SIG-M5 (cell line): ENCODE measurements around the gene SPOP.
"Not testable (repeated sequence)": the region's sequence is repeated elsewhere in the genome, so short reads cannot be mapped to it uniquely, and the experiment has no call there.

Experiments
- DNase-seq: peaks from one replicate; lab custom pipeline; 2025; lab: John Stamatoyannopoulos, UW

SPOP gene

GRCh38 chr17:49677933-49678847 lies at the start of gene SPOP:
SPOP (minus strand) TSS chr17:49678097; CDS start chr17:49622810, 55,287 bp downstream.
- DNase-seq, result peak; percentile 96

DNA sequence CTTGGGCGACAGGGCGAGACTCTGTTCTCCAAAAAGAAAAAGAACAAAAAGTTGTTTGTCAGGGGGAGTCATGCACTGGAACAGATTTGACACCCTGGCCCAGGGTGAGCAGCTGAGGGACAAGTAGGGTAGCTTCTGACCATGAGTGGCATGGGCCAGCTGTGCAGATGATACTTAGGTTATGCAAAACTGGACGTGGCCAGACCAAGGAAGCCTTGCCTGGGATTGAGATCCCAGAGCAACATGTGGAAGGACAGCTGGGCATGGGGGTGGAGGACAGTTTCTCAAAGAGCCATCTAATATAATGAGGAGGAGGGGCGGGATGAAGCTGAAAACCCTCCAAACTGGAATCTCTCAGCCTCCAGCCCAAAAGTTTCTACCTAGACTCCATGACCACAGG lies 49.5 kb upstream of the SPOP start:
- DNase-seq, result no peak

DNA sequence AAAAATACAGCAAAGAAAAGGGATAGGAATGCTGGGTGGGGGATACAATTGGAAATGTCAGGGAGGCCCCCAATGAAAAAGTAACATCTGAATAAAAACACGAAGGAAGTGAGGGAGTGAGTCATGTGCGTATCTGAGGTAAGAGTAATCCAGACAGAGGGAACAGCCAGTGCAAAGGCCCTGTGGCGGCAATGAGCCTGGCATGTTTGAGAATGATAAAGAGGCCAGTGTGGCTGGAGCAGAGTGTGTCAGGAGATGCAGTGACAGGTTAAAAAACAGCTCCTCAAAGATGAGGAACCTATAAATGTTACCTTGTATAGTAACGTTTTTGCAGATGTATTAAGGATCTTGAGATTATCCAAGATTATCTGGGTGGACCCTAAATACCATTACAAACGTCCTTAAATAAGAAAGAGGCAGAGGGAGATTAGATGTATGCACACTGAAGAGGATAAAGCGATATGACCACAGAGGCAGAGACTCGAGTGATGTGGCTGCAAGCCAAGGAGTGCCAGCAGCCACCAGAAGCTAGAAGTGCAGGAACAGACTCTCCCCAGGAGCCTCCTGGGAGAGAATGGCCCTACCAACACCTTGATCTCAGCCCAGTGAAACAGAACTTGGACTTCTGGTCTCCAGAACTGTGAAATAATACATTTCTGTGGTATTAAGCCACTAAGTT lies 47.7 kb upstream of the SPOP start:
- no peak for DNase-seq

GRCh38 chr17:49724552-49724951 lies 46.7 kb upstream of the SPOP start:
- not testable (repeated sequence) for DNase-seq

GRCh38 chr17:49723423-49723822 lies 45.5 kb upstream of the SPOP start:
- no peak for DNase-seq

- DNase-seq, result no peak
Measured at GRCh38 chr17:49722066-49722465, 44.2 kb upstream of the SPOP start.

DNA sequence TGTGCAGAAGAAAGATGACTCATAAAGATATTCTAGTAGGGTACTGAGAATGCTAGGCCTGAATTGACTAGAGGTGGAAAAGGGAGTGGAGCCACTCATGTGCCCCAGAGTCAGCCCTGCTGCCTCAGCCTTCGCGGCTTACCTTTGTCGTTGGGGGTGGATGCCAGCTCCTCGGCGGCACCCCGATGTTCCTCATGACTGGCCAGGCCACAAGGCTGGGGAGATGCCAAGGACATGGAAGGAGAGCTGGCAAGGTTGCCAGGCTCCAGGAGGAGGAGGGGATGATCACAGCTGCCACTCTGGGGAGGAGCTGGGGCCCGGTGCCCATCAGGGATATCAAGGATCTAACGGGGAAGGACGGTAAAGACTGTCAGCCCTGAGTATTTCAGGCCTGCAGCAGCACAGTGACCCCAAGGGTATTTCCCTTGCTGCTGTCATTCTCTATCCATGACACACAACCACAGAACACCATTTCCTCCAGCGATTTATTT lies 39.5 kb upstream of the SPOP start:
- DNase-seq, result no peak

- DNase-seq, result no peak
Measured at GRCh38 chr17:49716668-49717364, 38.9 kb upstream of the SPOP start.

DNA sequence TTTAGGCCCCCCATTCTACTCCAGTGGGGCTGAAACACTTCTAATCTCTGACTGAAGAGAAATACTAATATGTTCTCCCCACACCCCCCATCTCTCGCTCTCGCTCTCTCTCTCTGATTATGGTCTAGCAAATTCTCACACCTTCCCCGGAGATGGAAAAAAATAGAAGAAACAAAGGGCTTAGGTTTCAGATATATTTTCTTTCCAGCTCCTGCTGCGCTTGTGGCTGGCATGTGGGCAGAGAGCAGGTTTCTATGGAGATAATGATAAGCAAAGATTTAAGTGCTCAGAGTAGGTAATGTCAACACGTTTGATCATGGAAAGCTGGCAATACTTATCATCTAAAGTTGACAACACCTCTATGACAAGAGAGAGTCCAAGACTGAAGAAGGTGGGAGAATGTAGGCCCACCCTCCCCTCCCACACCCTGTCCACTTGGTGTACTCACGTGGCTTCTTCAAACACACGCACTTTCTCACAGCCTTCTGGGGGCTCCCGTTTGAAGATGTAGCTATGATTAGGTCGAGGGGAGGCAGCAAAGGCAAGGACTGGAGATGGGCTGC lies 37.9 kb upstream of the SPOP start:
- no peak for DNase-seq

GRCh38 chr17:49715216-49715615 lies 37.3 kb upstream of the SPOP start:
- no peak for DNase-seq

- DNase-seq, result no peak
Measured at GRCh38 chr17:49708515-49709183, 30.8 kb upstream of the SPOP start.

DNA sequence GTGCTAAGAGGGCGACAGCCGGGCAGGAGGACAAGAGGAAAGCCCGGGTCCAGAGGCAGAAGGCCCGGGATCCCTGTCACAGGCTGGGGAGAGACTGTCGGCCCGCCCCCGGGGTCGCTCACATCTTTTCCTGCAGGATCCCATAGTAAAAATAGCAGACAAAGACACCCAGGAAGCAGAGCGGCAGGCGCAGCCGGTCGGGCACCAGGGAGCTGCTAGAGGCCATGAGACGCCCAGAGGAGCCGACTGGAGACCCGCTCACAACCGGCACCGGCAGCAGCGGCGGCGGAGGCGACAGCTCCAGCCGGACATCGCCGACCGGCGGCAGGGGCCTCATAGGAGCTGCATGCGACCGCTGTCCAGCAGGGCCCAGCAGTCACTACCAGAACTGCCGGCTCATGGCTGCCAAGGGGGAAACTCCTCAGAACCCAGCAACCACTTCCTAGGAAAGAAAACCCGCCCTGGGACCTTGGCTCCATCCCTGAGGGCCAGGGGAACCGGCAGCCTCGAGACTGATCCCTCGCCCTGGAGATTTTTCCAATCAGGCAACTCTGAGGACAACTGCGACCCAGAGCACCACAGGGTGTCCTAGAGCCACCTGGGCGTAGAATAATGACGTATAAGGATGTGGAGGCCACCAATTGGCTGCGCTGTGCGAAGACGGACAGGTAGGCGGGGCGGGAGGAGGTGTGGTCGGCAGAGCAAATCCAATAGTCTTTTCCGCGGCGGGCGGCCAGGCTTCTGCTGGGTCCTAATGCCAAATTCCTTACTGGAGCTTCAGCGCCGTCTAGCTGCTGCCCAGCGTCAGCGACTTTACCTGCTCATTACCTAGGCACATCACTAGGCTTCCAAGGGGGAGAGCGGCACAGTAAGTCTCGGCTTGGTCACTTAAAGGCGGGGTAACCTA lies 30.0 kb upstream of the SPOP start, which contains the start of gene SLC35B1:
SLC35B1 (minus strand) TSS at position 357 of the 907 bp plus-strand sequence; CDS start at position 226, 131 bp downstream.
- peak; percentile 98 for DNase-seq

DNA sequence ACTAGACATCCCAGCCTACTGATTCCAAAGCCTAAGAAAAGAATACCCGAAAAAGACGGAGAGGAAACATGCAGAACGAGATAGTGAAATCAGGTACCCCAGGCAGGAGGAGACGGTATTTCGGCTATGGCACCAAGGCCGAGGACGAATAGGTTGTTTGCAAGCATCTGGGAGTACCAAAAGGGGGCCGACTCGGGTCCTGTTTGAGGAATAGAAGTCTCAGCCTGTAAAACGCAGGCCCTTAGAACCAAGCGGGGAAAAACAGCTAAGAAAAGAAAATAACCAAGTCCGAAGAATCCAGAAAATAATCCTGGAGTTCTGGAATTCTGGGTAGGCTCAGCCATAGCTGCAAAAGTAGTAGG lies 29.3 kb upstream of the SPOP start:
- DNase-seq, result no peak

- DNase-seq, result no peak
Measured at GRCh38 chr17:49705254-49705653, 27.4 kb upstream of the SPOP start.

DNA sequence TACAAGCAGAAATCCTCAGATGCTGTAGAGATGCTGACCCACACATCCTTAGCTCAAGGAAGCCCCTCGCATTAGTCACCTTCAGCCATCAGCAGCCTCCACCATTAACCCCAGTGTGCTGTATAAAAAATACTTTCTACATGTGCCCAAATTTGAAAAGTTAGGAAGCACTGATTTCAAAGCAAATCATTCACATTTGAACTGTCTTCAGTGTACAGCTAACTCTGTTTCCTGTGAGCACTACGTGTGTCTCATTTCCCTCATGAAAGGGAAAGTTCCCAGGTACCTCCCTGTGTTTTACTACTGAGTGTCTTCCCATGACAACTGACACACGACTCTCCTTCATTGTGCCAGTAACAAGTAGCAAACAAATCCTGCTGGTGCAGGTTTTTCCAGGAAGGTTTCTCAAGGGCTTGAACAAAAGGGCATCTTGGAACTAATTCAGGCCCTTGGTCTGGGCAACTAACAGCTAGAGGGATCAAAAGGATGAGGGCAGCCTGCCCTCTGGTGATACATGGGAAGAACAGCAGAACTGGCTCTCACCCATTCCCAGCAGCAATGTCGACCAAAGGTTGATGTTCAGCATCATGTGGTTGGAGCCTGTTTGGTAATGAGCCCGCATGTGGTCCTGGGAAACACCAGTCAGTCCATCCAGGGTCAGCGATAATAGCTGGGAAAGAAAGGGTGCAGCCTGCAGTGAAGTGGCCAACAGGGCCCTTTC lies 25.8 kb upstream of the SPOP start:
- DNase-seq, result no peak

DNA sequence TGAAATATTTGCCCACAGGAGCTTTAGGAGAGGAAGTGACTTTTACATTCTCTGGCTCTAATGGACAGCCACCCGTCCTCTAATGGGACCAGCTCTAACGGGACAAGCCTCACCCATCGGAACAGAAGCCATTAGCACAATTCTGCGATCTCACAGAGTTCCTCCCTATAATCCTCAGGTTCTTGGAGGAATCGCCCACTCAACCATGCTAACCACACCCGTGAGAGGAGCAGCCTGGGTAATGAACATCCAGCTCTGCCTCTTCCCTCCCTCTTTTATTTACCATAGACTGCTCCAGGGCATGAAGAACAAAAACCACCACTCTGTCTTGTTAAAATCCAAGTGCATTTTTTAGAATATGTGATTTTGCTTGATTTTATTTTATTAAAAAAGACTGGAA lies 23.1 kb upstream of the SPOP start:
- DNase-seq, result no peak

DNA sequence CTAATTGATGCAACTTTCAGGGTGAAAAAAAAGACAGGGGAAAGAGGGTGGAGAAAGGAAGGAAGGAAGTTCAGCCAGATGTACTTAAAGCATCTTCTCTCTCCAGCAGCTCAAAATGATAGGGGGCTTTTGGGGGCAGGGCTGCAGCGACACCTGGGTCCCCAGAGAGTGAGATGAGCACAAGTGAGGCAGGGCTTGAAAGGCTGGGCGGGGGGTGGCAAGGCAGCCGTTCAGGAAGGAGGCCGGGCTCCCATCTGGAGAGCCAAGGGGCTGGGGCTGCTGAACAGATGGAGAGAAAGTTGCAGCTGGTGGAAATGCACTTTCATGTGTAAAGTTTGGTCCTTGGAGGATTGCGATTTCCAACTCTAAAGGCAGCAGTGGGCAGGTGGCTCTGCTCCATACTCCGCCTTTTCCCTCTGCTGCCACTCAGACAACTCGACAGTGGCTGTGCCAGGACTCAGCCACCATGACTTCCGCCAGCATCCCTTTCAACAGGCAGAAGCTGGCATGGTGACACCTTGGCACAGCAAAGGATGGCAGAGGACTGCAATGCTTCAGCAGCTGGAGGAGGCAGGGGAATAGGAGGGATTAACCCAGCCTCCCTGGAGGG lies 22.2 kb upstream of the SPOP start:
- DNase-seq, result no peak

GRCh38 chr17:49698005-49698404 lies 20.1 kb upstream of the SPOP start:
- no peak for DNase-seq

- no peak for DNase-seq
Measured at GRCh38 chr17:49696233-49696761, 18.4 kb upstream of the SPOP start.
